Measurements from ENCODE around the gene RRP1. TPM values are rescaled to one million over a fixed set of nuclear protein-coding genes. Genes with fewer than 3 reads are reported as not detected.

Gene RRP1
- polyA plus RNA-seq, 2 of the 4 experiments (the other 2 are of a cell fraction) = 15.4 to 29.5 TPM

GRCh38 chr21:43815107-43815613, 25.8 kb downstream of the RRP1 start:
- WGBS (ENCODE audit: missing lambda C conversion rate) = 62% methylated on average over 5 of the region's 27 CpGs
- H3K4me1 ChIP-seq = peaks cover 9% of the 10 kb centered on the region; the same call in 1 of the 3 replicates
- no peak for ATAC-seq
- ChIA-PET POLR2A (no interaction called here), CTCF (no interaction called here)
- FAIRE-seq = no peak
- DNase-seq (ENCODE audit: low read depth in 1 of 2, low spot score in 1 of 2) = no peak
- TF ChIP-seq RNF2 (IDR thresholded peaks at IDR 0.05; ENCODE audit: borderline replicate concordance, low read depth) (no peak), MAFK (IDR thresholded peaks at IDR 0.05; ENCODE audit: partially characterized antibody) (no peak), KDM1A (IDR thresholded peaks at IDR 0.05; ENCODE audit: low read depth) (no peak), SMC3 (IDR thresholded peaks at IDR 0.05) (no peak), JUNB (IDR thresholded peaks at IDR 0.05) (no peak), HMGXB4 (CRISPR knock-in tag; IDR thresholded peaks at IDR 0.05; ENCODE audit: borderline replicate concordance) (no peak), CHD2 (IDR thresholded peaks at IDR 0.05; ENCODE audit: low read length, partially characterized antibody) (no peak), MAZ (IDR thresholded peaks at IDR 0.05; ENCODE audit: borderline replicate concordance, low read depth, low read length) (no peak), HDAC2 (IDR thresholded peaks at IDR 0.05) (no peak), KDM5A (IDR thresholded peaks at IDR 0.05) (no peak), MYC (IDR thresholded peaks at IDR 0.05; ENCODE audit: borderline replicate concordance, low read length) (no peak), ELK1 (IDR thresholded peaks at IDR 0.05; ENCODE audit: low read depth, low read length) (no peak), RARB (CRISPR knock-in tag; IDR thresholded peaks at IDR 0.05) (no peak), HES2 (IDR thresholded peaks at IDR 0.05) (no peak), EP300 (IDR thresholded peaks at IDR 0.05) (no peak), ZC3H11A (IDR thresholded peaks at IDR 0.05) (no peak)
- no peak overlapping the region for H3K4me3 ChIP-seq
- no peaks in the 10 kb centered on the region for H3K9me3 ChIP-seq
- H3K27ac ChIP-seq = no peak overlapping the region
- H3K4me2 ChIP-seq = no peak overlapping the region

GRCh38 chr21:43815991-43816390, 26.6 kb downstream of the RRP1 start:
- no peak overlapping the region for H3K4me2 ChIP-seq
- H3K4me1 ChIP-seq = peaks cover 7% of the 10 kb centered on the region; the same call in 1 of the 3 replicates
- no peak overlapping the region for H3K4me3 ChIP-seq
- WGBS (ENCODE audit: missing lambda C conversion rate) = no CpG with 5 or more reads among the region's 15 CpGs
- DNase-seq (ENCODE audit: low read depth in 1 of 2, low spot score in 1 of 2) (no peak), FAIRE-seq (no peak), ATAC-seq (no peak)
- POLR2A ChIA-PET = no interaction called here
- CTCF ChIA-PET = interaction anchor here (2.0 to 2.1 kb wide), 2 partner anchors 11 to 123 kb away, joined by 7 to 11 read pairs; no protein-coding TSS in a partner anchor
- no peaks in the 10 kb centered on the region for H3K9me3 ChIP-seq
- no peak overlapping the region for H3K27ac ChIP-seq
- TF ChIP-seq CHD2 (IDR thresholded peaks at IDR 0.05; ENCODE audit: low read length, partially characterized antibody) (no peak), ZFP36 (IDR thresholded peaks at IDR 0.05; ENCODE audit: borderline replicate concordance, partially characterized antibody) (no peak), SREBF2 (IDR thresholded peaks at IDR 0.05) (no peak), HES2 (IDR thresholded peaks at IDR 0.05) (no peak), FOSL2 (IDR thresholded peaks at IDR 0.05) (no peak), FOSL2 (CRISPR knock-in tag; IDR thresholded peaks at IDR 0.05) (no peak), HDAC2 (IDR thresholded peaks at IDR 0.05) (no peak), RARB (CRISPR knock-in tag; IDR thresholded peaks at IDR 0.05) (no peak), NR3C1 (IDR thresholded peaks at IDR 0.05) (no peak), JUNB (IDR thresholded peaks at IDR 0.05) (no peak), CBX2 (IDR thresholded peaks at IDR 0.05; ENCODE audit: borderline replicate concordance, low read depth) (no peak), KDM1A (IDR thresholded peaks at IDR 0.05; ENCODE audit: low read depth) (no peak), HOXB5 (CRISPR knock-in tag; IDR thresholded peaks at IDR 0.05) (no peak)
- TF ChIP-seq, protein P1, sequence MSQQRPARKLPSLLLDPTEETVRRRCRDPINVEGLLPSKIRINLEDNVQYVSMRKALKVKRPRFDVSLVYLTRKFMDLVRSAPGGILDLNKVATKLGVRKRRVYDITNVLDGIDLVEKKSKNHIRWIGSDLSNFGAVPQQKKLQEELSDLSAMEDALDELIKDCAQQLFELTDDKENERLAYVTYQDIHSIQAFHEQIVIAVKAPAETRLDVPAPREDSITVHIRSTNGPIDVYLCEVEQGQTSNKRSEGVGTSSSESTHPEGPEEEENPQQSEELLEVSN (IDR thresholded peaks at IDR 0.05; ENCODE audit: borderline replicate concordance, low read depth) = no peak
